ENCODE results near the gene PLEK2. TPM values are rescaled to one million over a fixed set of nuclear protein-coding genes. Genes with fewer than 3 reads are reported as not detected.

The PLEK2 gene
- total RNA-seq, 1 experiment from 2014 or later = 1.3 TPM

DNA sequence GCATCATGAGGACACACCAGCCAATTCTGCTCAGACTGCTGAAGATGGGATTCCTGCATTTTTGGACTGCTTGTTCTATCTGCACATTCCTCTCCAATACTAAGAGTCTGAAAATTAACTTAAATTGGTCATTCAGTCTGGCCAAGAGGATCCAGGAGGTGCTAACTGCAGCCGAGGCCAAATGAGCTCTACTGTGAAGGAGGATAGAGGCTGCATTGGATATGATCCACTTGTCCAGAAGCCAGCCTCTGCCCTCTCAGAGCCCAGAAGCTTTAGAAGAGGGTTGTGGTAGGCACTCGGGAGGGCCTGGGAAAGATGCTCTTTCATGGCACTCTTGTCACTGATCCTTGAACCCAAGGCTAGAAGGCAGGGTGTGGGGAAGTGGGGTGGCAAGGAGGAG, 37.1 kb upstream of the PLEK2 start:
- ChIA-PET CTCF (interaction anchor here (0.7 kb wide), 1 partner anchor 22 kb away, joined by 3 read pairs; no protein-coding TSS in a partner anchor), POLR2A (no interaction called here)
- Mint-ChIP-seq H3K36me3 (peaks cover 23% of the 10 kb centered on the region), H3K4me3 (no peak overlapping the region), H3K27me3 (ENCODE audit: low read depth) (peaks cover 12% of the 10 kb centered on the region), H3K27ac (no peak overlapping the region), H3K4me1 (peaks cover 36% of the 10 kb centered on the region), H3K9me3 (peaks cover 28% of the 10 kb centered on the region)
- ATAC-seq = no peak
- TF ChIP-seq OVOL2 (CRISPR knock-in tag; IDR thresholded peaks at IDR 0.05; ENCODE audit: borderline replicate concordance) = no peak
- no peak for TF ChIP-seq SP1 (CRISPR knock-in tag; conservative IDR thresholded peaks at IDR 0.05)
- TF ChIP-seq, protein P1, sequence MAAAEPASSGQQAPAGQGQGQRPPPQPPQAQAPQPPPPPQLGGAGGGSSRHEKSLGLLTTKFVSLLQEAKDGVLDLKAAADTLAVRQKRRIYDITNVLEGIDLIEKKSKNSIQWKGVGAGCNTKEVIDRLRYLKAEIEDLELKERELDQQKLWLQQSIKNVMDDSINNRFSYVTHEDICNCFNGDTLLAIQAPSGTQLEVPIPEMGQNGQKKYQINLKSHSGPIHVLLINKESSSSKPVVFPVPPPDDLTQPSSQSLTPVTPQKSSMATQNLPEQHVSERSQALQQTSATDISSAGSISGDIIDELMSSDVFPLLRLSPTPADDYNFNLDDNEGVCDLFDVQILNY (CRISPR knock-in tag; IDR thresholded peaks at IDR 0.05) = no peak
- no peak for TF ChIP-seq ATF1 (CRISPR knock-in tag; IDR thresholded peaks at IDR 0.05)
- no peak for DNase-seq (ENCODE audit: low spot score)

DNA sequence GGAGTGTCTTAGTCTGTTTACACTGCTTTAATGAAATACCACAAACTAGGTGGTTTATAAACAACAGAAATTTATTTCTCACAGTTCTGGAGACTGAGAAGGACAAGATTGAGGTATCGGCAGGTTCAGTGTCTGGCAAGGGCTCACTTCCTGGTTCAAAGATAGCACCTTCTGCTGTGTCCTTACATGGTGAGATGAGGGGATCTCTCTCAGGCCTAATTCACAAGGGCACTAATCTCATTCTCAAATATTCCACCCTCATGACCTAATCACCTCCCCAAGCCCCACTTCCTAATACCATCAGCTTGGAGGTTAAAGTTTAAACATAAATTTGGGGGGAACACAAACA, 35.0 kb upstream of the PLEK2 start:
- no peak overlapping the region for H3K4me3 Mint-ChIP-seq
- ChIA-PET POLR2A (no interaction called here), CTCF (interaction anchor here (0.7 to 2.7 kb wide), 8 partner anchors 9 to 257 kb away, joined by 3 to 22 read pairs (median 4); no protein-coding TSS in a partner anchor)
- H3K9me3 Mint-ChIP-seq = peaks cover 28% of the 10 kb centered on the region
- H3K36me3 Mint-ChIP-seq = peaks cover 23% of the 10 kb centered on the region
- DNase-seq (ENCODE audit: low spot score) (no peak), ATAC-seq (no peak)
- peaks cover 12% of the 10 kb centered on the region for H3K27me3 Mint-ChIP-seq (ENCODE audit: low read depth)
- peaks cover 53% of the 10 kb centered on the region for H3K4me1 Mint-ChIP-seq
- TF ChIP-seq ATF1 (CRISPR knock-in tag; IDR thresholded peaks at IDR 0.05) (no peak), NFE2L1 (CRISPR knock-in tag; IDR thresholded peaks at IDR 0.05) (no peak)
- no peak overlapping the region for H3K27ac Mint-ChIP-seq

DNA sequence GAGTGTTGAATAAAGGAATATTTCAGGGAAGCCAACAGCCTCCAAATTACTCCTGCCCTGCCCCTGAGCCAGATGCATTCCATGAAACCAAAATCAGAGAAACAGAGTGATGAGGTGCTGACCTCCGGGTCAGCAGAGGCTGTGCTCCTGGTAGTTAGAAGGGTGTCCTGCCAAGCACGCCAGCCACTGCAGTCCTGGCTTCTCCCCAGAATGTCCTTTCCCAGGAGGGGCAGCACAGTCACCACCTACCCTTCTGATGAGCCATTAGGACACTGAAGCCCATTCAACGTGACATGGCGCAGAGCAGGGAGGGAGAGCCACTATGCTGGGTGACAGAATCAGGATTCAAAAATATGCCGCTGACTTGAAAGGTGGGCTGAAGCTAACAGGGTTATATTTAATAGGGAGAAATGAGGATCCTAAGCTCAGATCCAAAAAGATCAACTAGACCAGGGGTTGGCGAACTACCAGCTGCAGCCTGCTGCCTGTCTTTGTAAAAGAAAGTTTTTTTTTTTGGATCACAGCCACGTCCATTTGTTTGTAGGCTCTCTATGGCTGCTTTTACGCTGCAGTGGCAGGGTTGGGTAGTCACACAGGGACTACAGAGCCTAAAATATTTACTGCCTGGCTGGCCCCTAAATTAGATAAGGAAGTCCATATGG, 34.5 kb upstream of the PLEK2 start:
- CTCF ChIA-PET = interaction anchor here (1.1 to 2.7 kb wide), 6 partner anchors 9 to 172 kb away, joined by 3 to 22 read pairs (median 4); no protein-coding TSS in a partner anchor
- no peak for ATAC-seq
- TF ChIP-seq, protein P2, sequence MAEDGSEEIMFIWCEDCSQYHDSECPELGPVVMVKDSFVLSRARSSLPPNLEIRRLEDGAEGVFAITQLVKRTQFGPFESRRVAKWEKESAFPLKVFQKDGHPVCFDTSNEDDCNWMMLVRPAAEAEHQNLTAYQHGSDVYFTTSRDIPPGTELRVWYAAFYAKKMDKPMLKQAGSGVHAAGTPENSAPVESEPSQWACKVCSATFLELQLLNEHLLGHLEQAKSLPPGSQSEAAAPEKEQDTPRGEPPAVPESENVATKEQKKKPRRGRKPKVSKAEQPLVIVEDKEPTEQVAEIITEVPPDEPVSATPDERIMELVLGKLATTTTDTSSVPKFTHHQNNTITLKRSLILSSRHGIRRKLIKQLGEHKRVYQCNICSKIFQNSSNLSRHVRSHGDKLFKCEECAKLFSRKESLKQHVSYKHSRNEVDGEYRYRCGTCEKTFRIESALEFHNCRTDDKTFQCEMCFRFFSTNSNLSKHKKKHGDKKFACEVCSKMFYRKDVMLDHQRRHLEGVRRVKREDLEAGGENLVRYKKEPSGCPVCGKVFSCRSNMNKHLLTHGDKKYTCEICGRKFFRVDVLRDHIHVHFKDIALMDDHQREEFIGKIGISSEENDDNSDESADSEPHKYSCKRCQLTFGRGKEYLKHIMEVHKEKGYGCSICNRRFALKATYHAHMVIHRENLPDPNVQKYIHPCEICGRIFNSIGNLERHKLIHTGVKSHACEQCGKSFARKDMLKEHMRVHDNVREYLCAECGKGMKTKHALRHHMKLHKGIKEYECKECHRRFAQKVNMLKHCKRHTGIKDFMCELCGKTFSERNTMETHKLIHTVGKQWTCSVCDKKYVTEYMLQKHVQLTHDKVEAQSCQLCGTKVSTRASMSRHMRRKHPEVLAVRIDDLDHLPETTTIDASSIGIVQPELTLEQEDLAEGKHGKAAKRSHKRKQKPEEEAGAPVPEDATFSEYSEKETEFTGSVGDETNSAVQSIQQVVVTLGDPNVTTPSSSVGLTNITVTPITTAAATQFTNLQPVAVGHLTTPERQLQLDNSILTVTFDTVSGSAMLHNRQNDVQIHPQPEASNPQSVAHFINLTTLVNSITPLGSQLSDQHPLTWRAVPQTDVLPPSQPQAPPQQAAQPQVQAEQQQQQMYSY (CRISPR knock-in tag; IDR thresholded peaks at IDR 0.05) = no peak
- TF ChIP-seq, protein P3, sequence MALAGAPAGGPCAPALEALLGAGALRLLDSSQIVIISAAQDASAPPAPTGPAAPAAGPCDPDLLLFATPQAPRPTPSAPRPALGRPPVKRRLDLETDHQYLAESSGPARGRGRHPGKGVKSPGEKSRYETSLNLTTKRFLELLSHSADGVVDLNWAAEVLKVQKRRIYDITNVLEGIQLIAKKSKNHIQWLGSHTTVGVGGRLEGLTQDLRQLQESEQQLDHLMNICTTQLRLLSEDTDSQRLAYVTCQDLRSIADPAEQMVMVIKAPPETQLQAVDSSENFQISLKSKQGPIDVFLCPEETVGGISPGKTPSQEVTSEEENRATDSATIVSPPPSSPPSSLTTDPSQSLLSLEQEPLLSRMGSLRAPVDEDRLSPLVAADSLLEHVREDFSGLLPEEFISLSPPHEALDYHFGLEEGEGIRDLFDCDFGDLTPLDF (CRISPR knock-in tag; IDR thresholded peaks at IDR 0.05) = no peak
- no peak for TF ChIP-seq ZNF138 (CRISPR knock-in tag; conservative IDR thresholded peaks at IDR 0.05)
- TF ChIP-seq, protein P4, sequence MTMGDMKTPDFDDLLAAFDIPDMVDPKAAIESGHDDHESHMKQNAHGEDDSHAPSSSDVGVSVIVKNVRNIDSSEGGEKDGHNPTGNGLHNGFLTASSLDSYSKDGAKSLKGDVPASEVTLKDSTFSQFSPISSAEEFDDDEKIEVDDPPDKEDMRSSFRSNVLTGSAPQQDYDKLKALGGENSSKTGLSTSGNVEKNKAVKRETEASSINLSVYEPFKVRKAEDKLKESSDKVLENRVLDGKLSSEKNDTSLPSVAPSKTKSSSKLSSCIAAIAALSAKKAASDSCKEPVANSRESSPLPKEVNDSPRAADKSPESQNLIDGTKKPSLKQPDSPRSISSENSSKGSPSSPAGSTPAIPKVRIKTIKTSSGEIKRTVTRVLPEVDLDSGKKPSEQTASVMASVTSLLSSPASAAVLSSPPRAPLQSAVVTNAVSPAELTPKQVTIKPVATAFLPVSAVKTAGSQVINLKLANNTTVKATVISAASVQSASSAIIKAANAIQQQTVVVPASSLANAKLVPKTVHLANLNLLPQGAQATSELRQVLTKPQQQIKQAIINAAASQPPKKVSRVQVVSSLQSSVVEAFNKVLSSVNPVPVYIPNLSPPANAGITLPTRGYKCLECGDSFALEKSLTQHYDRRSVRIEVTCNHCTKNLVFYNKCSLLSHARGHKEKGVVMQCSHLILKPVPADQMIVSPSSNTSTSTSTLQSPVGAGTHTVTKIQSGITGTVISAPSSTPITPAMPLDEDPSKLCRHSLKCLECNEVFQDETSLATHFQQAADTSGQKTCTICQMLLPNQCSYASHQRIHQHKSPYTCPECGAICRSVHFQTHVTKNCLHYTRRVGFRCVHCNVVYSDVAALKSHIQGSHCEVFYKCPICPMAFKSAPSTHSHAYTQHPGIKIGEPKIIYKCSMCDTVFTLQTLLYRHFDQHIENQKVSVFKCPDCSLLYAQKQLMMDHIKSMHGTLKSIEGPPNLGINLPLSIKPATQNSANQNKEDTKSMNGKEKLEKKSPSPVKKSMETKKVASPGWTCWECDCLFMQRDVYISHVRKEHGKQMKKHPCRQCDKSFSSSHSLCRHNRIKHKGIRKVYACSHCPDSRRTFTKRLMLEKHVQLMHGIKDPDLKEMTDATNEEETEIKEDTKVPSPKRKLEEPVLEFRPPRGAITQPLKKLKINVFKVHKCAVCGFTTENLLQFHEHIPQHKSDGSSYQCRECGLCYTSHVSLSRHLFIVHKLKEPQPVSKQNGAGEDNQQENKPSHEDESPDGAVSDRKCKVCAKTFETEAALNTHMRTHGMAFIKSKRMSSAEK (CRISPR knock-in tag; IDR thresholded peaks at IDR 0.05; ENCODE audit: borderline replicate concordance) = no peak
- TF ChIP-seq ZBTB21 (CRISPR knock-in tag; IDR thresholded peaks at IDR 0.05; ENCODE audit: borderline replicate concordance) = no peak
- no peak for TF ChIP-seq ESRRA (CRISPR knock-in tag; IDR thresholded peaks at IDR 0.05; ENCODE audit: borderline replicate concordance)
- TF ChIP-seq, protein P5, sequence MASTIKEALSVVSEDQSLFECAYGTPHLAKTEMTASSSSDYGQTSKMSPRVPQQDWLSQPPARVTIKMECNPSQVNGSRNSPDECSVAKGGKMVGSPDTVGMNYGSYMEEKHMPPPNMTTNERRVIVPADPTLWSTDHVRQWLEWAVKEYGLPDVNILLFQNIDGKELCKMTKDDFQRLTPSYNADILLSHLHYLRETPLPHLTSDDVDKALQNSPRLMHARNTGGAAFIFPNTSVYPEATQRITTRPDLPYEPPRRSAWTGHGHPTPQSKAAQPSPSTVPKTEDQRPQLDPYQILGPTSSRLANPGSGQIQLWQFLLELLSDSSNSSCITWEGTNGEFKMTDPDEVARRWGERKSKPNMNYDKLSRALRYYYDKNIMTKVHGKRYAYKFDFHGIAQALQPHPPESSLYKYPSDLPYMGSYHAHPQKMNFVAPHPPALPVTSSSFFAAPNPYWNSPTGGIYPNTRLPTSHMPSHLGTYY (CRISPR knock-in tag; IDR thresholded peaks at IDR 0.05) = no peak
- TF ChIP-seq, protein P6, sequence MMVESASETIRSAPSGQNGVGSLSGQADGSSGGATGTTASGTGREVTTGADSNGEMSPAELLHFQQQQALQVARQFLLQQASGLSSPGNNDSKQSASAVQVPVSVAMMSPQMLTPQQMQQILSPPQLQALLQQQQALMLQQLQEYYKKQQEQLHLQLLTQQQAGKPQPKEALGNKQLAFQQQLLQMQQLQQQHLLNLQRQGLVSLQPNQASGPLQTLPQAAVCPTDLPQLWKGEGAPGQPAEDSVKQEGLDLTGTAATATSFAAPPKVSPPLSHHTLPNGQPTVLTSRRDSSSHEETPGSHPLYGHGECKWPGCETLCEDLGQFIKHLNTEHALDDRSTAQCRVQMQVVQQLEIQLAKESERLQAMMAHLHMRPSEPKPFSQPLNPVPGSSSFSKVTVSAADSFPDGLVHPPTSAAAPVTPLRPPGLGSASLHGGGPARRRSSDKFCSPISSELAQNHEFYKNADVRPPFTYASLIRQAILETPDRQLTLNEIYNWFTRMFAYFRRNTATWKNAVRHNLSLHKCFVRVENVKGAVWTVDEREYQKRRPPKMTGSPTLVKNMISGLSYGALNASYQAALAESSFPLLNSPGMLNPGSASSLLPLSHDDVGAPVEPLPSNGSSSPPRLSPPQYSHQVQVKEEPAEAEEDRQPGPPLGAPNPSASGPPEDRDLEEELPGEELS (CRISPR knock-in tag; IDR thresholded peaks at IDR 0.05) = no peak
- TF ChIP-seq, protein P7, sequence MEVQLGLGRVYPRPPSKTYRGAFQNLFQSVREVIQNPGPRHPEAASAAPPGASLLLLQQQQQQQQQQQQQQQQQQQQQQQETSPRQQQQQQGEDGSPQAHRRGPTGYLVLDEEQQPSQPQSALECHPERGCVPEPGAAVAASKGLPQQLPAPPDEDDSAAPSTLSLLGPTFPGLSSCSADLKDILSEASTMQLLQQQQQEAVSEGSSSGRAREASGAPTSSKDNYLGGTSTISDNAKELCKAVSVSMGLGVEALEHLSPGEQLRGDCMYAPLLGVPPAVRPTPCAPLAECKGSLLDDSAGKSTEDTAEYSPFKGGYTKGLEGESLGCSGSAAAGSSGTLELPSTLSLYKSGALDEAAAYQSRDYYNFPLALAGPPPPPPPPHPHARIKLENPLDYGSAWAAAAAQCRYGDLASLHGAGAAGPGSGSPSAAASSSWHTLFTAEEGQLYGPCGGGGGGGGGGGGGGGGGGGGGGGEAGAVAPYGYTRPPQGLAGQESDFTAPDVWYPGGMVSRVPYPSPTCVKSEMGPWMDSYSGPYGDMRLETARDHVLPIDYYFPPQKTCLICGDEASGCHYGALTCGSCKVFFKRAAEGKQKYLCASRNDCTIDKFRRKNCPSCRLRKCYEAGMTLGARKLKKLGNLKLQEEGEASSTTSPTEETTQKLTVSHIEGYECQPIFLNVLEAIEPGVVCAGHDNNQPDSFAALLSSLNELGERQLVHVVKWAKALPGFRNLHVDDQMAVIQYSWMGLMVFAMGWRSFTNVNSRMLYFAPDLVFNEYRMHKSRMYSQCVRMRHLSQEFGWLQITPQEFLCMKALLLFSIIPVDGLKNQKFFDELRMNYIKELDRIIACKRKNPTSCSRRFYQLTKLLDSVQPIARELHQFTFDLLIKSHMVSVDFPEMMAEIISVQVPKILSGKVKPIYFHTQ (CRISPR knock-in tag; IDR thresholded peaks at IDR 0.05) = no peak

More for the DNA sequence above, 34.5 kb upstream of the PLEK2 start:
- peaks cover 9% of the 10 kb centered on the region; the same call in 1 of the 2 replicates for H3K27me3 Mint-ChIP-seq (ENCODE audit: low read depth)
- peaks cover 53% of the 10 kb centered on the region for H3K4me1 Mint-ChIP-seq
- H3K36me3 Mint-ChIP-seq = peaks cover 20% of the 10 kb centered on the region
- H3K9me3 Mint-ChIP-seq = peaks cover 23% of the 10 kb centered on the region
- DNase-seq (ENCODE audit: low spot score) = no peak
- POLR2A ChIA-PET = no interaction called here
- no peak overlapping the region for H3K4me3 Mint-ChIP-seq
- no peak overlapping the region for H3K27ac Mint-ChIP-seq
